GM18861 (cell line): ENCODE data around the gene CD48.
"Not testable (repeated sequence)": the region's sequence is repeated elsewhere in the genome, so short reads cannot be mapped to it uniquely, and the experiment has no call there.

Experiments
- ATAC-seq: cut with Tn5 transposase; IDR thresholded peaks from one replicate; pipeline ENCODE4 v1.9.1; 2021; ENCODE audit not compliant: unreplicated experiment

The CD48 gene

DNA sequence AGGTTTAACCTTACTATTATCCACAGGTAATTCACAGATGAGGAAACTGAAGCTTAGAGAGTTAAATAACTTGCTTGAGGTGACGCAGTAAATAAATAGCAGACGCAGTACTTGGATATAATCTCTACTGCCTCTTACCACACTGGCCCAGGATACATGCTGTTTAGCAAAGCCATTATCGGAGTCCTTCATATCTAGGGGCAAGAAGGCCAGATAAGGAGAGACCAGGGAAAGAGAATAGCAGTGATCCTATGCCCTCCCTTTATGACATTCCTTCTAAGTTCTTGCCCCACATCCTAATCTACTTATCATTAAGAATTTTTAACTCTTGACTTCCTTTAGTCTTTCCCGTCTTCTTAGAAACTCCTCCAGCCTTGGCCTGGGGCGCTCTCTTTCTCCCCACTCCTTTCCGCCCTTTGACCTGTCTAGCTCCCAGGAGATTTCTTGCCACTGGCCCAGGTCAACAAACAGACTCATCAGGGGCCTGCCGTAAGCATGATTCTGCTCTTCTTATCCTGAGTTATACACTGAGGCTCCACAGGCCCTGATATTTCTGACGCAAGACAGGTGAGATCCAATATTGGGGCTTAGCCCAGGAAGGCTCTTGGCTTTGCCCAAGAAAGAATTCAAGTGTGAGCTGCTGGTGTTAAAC, 53.3 kb downstream of the CD48 start:
- no peak for ATAC-seq

DNA sequence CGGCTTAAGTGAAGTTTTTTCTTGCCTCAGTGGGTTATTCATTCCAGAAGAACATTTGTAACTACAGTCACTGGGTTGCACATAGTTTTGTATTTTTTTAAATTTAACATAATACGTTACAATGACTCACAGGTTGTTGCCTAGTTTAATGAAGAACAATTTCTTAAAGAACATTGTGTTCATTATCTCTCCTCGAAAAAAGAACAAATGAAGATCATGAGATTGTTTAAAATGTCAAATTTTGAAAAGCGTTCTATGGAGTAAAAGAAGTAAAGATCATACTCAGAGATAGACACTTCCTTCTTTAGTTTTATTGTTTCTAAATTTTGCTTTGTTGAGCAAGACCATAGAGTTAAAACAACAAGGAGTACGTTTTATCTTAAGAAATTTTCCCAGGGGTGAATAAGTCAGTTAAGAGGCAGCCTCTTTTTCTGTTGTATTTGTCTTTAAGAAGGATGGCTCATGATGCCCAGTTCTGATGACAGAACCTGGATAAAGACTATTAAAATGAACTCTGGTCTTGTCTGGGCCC, 54.3 kb downstream of the CD48 start:
- no peak for ATAC-seq

DNA sequence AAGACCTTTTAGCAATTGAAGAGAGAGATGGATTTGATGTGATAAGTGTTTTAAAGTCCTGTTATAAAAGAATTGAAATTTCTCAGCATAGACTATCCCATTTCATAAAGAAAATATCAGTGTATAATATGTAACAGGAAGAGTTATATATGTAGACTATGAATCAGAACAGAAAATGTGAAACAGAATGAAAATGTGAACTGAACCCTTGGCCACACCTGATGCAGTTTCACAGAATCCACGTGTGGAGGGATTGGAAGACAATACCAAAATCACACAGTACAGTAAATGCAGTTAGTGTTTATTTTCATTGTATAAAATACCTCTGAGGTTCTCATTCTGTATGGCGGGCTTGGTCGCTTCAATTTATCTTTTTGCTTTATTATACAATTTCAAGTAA, 54.9 kb downstream of the CD48 start:
- no peak for ATAC-seq

DNA sequence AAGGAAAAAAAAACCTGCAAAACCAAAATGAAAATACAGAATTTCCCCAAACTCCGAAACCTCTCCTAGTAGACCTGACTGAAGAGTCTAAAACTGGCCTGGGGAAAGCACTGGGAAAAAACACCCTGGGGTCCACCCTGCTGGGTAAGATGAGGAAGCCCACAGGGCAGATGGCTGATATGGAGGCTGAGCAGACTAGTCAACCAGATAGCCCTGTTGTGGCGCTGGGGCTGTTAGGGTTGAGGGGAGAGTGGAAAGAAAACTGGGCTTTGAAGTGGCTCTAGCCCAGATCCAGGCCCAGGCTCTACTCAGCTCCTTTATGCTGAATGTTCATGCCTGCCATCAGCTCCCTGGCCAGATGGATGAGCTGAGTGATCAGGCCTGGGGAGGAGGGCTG, 58.0 kb downstream of the CD48 start:
- no peak for ATAC-seq

DNA sequence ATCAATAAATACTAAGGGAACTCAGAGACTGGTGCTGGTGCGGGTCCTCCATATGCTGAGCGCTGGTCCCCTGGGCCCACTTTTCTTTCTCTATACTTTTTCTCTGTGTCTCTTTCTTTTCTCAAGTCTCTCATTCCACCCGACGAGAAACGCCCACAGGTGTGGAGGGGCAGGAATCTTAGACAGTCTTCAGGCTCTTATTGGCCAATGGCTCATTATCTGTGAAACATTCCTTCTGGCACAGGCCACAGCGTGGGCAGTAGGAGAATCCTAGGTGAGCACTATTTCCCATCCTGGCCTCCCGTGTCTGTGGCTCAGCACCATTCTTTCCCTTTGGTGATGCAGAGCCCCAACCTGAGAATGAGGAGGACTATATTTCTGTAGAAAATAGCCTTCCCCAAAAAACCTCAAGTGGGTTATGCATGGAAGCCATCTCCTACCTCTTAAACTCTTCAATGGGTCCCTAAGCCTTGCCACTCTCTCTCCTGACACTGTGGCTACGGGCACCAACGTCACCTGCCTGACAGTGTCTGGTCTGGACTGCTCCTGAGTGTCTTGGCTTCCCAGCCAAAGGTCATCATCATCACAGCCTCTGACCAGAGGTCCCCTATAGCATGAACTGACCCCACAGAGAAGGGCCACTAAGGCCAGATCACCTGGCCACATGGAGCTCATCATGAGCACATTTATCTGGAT, 58.5 kb downstream of the CD48 start:
- ATAC-seq: no peak

DNA sequence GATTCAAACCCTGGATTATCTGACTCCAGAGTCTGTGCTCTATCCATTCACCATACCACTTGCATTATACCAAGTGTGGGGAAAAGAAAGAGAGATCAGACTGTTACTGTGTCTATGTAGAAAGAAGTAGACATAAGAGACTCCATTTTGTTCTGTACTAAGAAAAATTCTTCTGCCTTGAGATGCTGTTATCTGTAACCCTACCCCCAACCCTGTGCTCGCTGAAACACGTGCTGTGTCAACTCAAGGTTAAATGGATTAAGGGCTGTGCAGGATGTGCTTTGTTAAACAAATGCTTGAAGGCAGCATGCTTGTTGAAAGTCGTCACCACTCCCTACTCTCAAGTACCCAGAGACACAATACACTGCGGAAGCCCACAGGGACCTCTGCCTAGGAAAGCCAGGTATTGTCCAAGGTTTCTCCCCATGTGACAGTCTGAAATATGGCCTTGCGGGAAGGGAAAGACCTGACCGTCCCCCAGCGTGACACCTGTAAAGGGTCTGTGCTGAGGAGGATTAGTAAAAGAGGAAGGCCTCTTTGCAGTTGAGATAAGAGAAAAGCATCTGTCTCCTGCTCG, 59.5 kb downstream of the CD48 start:
- ATAC-seq: not testable (repeated sequence)

DNA sequence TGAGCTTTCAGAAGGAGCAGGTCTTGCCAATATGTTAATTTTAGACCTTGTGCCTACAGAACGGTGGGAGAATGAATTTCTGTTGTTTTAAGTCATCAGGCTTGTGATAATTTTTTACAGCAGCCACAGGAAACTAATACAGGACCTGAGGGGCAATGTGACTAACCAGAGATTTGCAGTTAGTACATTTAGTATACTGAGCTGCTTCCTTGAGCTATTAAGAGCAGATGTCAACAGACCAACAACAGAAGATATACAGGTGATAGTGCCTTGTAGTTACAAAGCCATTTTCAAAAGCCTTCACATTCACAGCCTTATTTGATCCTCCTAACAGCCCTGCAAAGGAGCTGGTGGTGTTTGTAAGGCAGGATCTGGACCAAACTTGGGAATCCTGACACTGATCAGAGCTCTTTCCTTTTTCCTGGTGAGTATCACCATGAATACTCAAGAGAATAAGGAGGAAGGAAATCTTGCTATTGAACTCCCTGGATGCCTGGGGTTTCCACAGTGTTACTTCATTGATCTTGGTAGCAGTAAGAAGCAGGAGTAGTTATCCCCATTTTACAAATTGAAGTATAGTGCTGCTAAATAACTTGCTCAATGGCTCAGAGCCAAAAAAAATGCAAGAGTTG, 60.1 kb downstream of the CD48 start:
- no peak for ATAC-seq

DNA sequence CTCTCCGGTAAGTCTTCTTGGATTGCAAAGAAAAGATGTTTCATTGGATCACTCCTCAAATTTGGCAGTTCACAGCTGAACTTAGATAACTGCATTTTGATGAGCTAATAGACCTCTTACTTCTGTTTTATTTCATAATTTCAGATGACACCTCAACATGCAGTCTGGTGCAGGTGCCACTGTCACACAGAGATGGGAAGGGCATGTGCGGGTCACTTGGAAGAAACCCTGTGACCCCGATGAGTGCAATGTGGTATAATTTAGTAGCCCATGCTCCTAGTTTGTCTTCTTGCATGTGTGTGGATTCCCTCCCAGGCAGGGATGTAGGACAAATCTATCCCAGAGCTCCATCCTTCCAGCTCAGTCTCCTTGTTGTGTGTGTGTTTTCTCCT, 64.3 kb downstream of the CD48 start:
- peak; percentile 5 for ATAC-seq

DNA sequence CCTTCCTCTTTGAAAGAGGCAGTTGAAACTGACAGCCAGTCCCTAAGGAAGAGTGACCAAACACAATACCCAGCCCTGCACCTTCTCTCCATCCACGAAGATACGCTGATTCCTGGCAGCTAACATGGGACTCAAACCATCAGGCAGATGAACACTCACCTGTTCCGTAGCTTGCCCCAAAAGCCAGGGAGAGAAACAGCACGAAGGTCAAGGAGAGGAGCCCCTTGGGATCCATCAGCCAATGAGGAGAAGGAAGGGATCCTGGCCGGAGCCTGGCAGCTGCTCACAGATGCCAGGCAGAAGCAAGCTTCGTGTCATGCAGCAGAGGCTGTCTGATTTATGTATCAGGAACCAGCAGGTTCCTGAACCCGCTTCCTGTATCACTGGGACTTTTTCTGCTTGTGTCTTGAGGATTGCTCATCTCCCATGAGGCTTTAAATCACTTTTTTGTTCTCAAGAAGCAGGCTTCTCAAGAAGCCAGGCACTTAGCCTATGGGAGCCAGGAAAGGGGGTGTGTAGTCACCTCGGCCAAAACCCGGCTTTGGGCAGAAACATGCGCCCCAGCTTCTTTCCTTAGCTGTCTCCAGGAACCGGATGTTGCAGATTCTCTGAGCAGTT, 64.8 kb downstream of the CD48 start, which contains the start of gene SLAMF1:
Gene SLAMF1 (minus strand): TSS at position 334 of the 618 bp plus-strand sequence. CDS start 99 bp downstream, at position 235.
- ATAC-seq: peak; percentile 63

DNA sequence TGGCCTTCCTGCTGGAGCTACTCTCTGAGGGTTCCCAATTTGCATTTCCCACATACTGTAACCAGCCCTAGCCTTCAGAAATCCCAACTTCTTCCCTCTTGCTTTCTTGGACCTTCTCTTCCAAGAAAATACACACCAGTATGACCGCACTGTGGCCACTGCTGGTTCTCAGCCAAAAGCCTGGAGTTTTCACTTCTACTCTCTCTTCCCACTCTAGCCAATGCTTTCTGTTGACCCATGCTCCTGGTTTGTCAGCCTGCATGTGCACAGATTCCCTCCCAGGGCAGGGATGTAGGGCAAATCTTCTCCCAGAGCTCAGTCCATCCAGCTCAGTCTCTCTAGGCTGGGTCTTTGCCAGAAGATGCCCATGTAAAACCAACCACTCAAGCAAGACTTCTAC, 65.4 kb downstream of the CD48 start:
- no peak for ATAC-seq

DNA sequence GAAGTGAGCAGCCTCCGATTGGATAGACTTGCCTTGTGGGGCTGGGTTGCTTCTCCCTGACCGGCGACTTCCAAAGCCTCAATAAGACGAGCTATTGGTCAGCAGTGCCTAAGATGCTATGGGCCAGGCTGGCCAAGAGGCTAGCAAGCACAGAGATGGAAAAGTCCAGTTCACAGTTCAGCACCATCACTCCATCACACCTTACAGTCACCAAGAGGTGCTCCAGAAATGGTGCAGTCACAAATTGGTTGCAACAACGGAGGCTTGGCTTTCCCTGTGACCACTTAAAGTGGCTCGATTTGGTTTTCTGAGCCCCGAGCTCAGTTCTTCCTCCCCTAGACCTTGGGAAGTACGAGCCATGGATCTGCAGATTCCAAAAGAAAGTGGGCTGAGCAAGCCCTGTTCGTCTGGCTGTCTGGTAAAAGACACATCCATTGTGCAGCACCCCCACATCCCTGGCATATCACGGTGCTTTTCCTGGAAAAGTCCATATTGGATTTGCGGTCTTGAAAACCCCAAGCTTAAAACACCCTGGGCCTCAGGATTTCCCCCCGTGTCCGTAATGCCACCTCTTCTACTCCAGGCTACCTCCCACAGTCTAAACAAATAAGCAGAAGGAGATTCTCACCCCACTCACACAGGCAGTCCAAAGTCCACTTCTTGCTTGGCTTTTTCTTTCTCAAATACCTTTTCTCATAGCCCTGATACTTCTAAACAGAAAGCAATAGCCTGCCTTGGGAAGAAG, 66.1 kb downstream of the CD48 start:
- no peak for ATAC-seq

DNA sequence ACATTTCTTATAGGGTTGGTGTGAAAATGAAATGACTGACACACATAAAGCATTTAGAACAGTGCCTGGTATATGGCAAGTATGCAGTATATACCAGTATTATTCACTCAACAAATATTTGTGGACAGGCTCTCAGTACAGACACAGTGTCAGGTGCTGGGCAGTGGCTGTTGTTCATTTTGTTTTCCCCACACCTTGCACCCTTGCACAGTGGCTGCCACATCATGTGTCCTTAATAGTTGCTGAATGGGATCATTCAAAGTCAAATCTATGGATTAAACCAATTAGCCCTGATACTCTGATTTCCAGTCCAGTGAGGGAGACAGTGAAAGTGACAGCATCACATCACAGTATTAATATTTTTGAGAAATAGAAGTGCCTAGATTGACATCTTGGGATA, 67.2 kb downstream of the CD48 start:
- no peak for ATAC-seq

DNA sequence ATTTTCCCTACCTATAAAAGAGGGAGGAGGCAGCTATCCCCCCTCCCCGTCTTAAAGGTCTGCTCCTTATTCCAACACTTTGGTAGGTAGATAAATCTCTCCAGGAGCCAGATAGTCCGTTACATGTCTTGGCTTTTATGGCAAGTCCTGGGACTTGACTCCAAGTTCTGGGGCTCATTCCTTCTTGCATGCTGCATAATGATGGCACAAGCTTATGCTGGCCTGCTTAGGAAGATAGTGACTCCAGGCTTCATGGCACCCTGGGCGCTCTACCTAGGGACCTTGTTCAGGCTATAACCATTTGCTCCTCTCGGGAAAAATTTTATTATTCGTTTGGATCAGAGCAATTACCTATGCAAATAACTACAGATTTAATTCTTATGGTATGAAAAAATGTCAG, 68.5 kb downstream of the CD48 start:
- ATAC-seq: no peak

DNA sequence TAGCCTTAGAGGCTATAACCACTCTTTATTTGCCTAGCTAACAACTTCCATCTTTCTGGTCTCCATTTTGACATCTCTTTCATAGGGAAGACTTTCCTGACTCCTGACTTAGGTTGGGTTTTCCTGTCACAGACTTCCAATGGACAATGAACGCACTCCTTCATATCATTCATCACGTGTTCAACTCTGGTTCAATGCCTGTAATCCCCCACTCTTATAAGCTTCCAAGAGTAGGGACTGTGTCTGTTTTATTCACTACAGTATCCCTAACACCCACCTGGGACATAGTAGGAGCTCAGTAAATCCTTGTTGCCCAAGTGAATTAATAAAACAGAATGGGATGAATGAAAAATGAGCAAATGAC, 69.4 kb downstream of the CD48 start:
- ATAC-seq: no peak

DNA sequence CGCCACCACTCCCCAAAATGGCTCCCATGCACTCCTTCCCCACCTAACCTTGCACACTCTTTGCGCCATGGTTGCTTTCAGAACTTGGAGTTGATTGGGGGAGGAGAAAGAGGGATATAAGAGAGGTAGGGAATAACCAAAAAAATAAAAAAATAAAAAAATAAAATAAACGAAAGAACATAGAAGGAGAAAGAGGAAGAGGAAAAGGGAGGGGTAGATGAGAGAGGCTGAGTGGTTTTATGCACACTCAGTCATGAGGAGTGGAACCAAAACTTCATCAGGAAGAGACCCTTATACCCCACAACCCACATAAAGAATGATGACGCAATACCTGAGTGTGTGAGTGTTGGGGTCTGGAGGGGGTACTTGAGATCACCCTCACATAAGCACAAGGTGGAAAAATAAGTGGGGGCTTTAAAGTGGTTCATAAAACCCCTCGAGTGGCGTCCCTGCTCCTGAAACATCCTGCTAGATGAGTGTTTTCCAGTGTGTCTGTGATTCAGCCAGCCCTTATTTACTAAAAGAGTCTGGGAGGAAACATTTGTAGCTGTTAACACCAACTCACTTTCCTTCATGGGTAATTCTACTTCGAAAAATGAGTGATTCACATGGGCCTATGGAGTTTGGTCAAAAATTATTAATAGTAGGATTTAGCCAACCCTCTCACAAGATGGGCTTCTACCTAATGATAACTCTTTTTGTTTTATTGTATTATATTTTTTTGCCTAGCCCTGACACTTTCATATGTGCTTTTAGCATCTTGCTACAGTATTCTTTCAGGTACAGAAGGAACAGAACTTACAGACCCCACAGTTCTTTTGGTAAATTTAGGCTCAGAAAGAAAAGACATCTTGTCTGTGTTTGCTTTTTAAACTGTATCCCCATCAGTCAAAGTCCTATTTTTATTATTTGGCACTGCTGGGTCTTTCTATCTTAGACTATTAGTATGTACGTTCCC, 70.0 kb downstream of the CD48 start:
- no peak for ATAC-seq

DNA sequence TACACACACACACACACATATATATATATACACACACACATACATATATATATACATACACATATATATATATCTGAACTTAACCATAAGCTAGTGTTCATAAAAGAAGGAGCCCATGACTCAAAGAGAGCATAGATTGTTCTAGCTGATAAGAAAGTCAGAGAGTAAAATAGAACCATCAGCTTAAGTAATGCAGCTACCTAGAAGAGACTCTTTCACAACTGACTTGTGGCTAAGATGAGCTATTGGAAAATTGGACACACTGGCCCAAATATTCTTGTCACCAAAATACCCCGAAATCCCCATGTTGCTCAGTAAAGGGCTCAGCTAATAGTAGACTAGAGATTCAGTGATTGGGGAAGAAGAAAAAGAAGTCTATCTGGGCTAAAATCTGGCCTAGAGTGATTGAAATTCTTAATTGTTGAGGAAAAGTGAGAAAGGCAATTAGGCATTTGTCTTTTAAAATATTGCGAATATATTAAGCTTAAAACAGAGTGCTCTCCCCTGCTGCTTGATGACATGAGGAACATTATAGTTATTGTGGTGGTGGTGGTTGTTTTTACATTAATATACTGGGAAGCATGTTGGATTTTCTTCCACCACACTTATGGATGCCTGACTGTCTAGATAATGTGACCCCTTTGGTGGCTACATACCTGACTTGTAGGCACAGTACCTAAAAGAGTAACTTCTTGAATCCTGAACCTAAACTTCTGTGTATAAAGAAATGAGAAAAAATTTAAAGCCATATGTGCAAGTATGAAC, 71.1 kb downstream of the CD48 start:
- ATAC-seq: no peak

DNA sequence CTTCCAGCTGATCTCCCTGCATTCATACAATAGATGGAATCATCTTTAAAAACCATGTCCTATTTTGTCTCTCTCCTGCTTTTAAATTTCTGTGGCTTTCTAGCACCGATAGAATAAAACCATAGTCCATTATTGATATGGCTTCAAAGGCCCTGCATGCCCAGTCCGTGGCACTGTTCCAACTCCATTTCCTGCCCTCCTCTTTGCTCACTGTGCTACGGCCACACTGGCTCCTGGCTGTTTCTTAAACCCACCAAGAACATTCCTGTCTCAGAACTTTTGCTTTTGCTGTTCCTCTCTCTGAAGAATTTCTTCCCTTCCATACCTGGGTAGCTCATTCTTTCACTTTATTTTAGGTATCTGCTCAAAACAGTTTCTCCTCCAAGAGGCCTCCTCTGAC, 72.0 kb downstream of the CD48 start:
- ATAC-seq: no peak

DNA sequence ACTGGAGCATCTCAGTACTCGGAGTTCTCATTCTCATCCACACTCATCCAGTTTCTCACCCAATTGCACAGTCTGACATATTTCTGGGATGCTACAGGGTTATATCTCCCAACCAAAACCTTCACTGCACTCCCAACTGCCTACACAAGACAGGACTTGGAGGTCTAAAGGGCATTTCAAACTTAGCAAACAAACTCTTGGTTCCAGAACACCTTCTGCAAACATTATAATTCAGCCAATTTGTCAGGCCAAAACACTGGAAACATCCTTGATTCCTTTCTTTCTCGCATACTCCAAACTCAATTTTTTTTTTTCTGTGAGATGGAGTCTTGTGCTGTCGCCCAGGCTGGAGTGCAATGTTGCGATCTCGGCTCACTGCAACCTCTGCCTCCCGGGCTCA, 72.7 kb downstream of the CD48 start:
- ATAC-seq: no peak

DNA sequence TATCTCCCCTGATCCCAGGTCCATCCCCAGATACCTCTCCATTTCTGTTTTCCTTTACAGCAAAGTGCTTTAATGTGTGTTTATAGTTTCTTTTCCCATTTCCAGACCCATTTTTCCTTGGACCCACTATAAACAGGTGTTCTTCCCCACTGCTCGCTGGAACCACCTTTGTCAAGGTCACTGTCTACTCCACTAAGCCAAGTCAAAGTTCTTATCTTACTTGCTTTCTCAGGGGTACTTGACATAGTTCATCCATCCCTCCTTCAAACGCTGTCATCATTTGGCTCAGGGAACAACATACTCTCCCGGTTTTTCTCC, 73.1 kb downstream of the CD48 start:
- no peak for ATAC-seq
